ENCODE results near the gene ELF4.
A peak's percentile ranks its signal among the peaks of the same experiment; 100 is the strongest.

Gene ELF4

GRCh38 chrX:130083656-130084382 is 26.5 kb downstream of the ELF4 start:
- DNase-seq (ENCODE audit: low read depth) = no peak

GRCh38 chrX:130083107-130083490 is 27.2 kb downstream of the ELF4 start:
- no peak for DNase-seq (ENCODE audit: low read depth)

- peak; percentile 68 for DNase-seq (ENCODE audit: low read depth)
Measured at GRCh38 chrX:130082244-130083106, 27.8 kb downstream of the ELF4 start.

- DNase-seq (ENCODE audit: low read depth) = no peak
Measured at GRCh38 chrX:130081421-130082045, 28.8 kb downstream of the ELF4 start.

- DNase-seq (ENCODE audit: low read depth) = no peak
Measured at GRCh38 chrX:130080791-130081367, 29.4 kb downstream of the ELF4 start.

- DNase-seq (ENCODE audit: low read depth) = peak; percentile 35
Measured at GRCh38 chrX:130079824-130080406, 30.4 kb downstream of the ELF4 start.

- no peak for DNase-seq (ENCODE audit: low read depth)
Measured at GRCh38 chrX:130075777-130076176, 34.5 kb downstream of the ELF4 start.

GRCh38 chrX:130072345-130072740 is 38.0 kb downstream of the ELF4 start:
- DNase-seq (ENCODE audit: low read depth) = no peak

GRCh38 chrX:130071611-130072344 is 38.5 kb downstream of the ELF4 start:
- DNase-seq (ENCODE audit: low read depth) = no peak

- DNase-seq (ENCODE audit: low read depth) = no peak
Measured at GRCh38 chrX:130066975-130067615, 43.2 kb downstream of the ELF4 start.

GRCh38 chrX:130060122-130061069 is 49.9 kb downstream of the ELF4 start:
- peak; percentile 72 for DNase-seq (ENCODE audit: low read depth)

- DNase-seq (ENCODE audit: low read depth) = no peak
Measured at GRCh38 chrX:130058652-130059051, 51.6 kb downstream of the ELF4 start.

- DNase-seq (ENCODE audit: low read depth) = no peak
Measured at GRCh38 chrX:130057209-130057608, 53.1 kb downstream of the ELF4 start.

- DNase-seq (ENCODE audit: low read depth) = no peak
Measured at GRCh38 chrX:130055899-130056298, 54.4 kb downstream of the ELF4 start.

- no peak for DNase-seq (ENCODE audit: low read depth)
Measured at GRCh38 chrX:130055103-130055502, 55.2 kb downstream of the ELF4 start.

- no peak for DNase-seq (ENCODE audit: low read depth)
Measured at GRCh38 chrX:130053236-130053635, 57.1 kb downstream of the ELF4 start.

- DNase-seq (ENCODE audit: low read depth) = no peak
Measured at GRCh38 chrX:130051176-130051845, 59.0 kb downstream of the ELF4 start.

GRCh38 chrX:130049821-130050220 is 60.5 kb downstream of the ELF4 start:
- DNase-seq (ENCODE audit: low read depth) = no peak

- DNase-seq (ENCODE audit: low read depth) = no peak
Measured at GRCh38 chrX:130048686-130049222, 61.5 kb downstream of the ELF4 start.

Data from activated T-helper 1 cell treated with Interleukin-2 at 50 U/mL for 16 hours (primary cell).